IPS-18a (cell line): Measurements from ENCODE around the gene MEFV.
"Not testable (repeated sequence)": the region's sequence is repeated elsewhere in the genome, so short reads cannot be mapped to it uniquely, and the experiment has no call there.

ENCODE experiments used
- H3K27ac ChIP-seq: one replicate; pipeline ENCODE4 v1.5.1; 2013; ENCODE audit warnings: low read length
- H3K27me3 ChIP-seq: one replicate; pipeline ENCODE4 v1.6.1; 2013; ENCODE audit warnings: mild to moderate bottlenecking, low read length; ENCODE audit not compliant: control insufficient read depth, insufficient read depth
- H3K36me3 ChIP-seq: one replicate; pipeline ENCODE4 v1.6.1; 2013; ENCODE audit warnings: low read depth, low read length; ENCODE audit not compliant: control insufficient read depth
- H3K4me1 ChIP-seq: one replicate; pipeline ENCODE4 v1.6.1; 2013; ENCODE audit warnings: low read depth, low read length; ENCODE audit not compliant: control insufficient read depth
- H3K4me3 ChIP-seq: one replicate; pipeline ENCODE4 v1.5.1; 2013; ENCODE audit warnings: low read length
- H3K9ac ChIP-seq: one replicate; pipeline ENCODE4 v1.6.1; 2013; ENCODE audit warnings: mild to moderate bottlenecking, low read length, moderate library complexity
- H3K9me3 ChIP-seq: one replicate; pipeline ENCODE4 v1.6.1; 2013; ENCODE audit warnings: low read depth, low read length; ENCODE audit not compliant: control insufficient read depth

MEFV gene

GRCh38 chr16:3207086-3207953, 49.1 kb downstream of the MEFV start:
- no peaks in the 10 kb centered on the region for H3K4me1 ChIP-seq
- H3K27ac ChIP-seq, result no peak overlapping the region
- no peaks in the 10 kb centered on the region for H3K36me3 ChIP-seq
- H3K9ac ChIP-seq, result no peak overlapping the region
- H3K9me3 ChIP-seq, result peaks cover 19% of the 10 kb centered on the region
- H3K27me3 ChIP-seq, result no peaks in the 10 kb centered on the region
- H3K4me3 ChIP-seq, result no peak overlapping the region

DNA sequence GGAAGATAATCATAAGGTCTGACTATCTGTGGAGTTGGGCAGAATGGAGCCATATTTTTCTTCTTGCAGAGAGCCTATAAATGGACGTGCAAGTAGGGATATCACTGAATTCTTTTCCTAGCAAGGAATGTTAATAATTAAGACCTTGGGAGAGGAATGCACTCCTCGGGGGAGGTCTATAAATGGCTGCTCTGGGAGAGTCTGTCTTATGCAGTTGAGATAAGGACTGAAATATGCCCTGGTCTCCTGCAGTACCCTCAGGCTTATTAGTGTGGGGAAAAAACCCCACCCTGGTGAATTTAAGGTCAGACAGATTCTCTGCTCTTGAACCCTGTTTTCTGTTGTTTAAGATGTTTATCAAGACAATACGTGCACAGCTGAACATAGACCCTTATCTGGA, 50.5 kb downstream of the MEFV start:
- H3K36me3 ChIP-seq, H3K4me3 ChIP-seq, H3K9ac ChIP-seq, H3K27ac ChIP-seq, H3K4me1 ChIP-seq, H3K27me3 ChIP-seq: not testable (repeated sequence)
- H3K9me3 ChIP-seq, result peaks cover 12% of the 10 kb centered on the region

DNA sequence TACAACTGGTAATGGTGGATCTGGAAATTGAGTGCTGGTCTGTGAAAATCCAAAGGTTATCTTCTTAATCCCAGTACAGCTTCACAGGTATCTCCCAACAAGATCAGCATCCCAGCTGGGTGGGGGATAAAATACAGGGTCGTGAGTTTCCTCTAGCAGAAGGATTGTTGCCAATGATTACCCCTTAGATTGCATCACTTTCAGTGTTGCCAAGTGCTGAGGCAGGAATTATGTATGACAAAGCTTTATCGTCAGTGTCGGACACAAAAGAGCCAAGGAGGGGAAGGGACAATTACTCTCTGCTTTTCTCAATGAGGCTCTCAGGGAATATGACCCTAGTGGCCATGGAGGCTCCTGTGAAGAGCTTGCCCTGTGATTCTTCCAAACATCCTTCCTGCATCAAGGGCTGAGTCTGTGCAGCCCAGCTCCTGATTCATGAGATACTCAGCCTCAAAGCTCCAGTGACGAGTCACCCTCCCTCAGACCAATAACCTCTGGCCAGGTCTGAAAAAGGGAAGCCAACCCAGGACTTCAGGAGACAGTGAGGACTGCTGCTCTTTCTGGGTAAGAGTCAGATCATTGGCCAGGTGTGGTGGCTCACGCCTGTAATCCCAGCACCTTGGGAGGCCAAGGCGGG, 53.4 kb downstream of the MEFV start:
- H3K9me3 ChIP-seq, result peaks cover 7% of the 10 kb centered on the region
- no peak overlapping the region for H3K4me3 ChIP-seq
- no peak overlapping the region for H3K9ac ChIP-seq

DNA sequence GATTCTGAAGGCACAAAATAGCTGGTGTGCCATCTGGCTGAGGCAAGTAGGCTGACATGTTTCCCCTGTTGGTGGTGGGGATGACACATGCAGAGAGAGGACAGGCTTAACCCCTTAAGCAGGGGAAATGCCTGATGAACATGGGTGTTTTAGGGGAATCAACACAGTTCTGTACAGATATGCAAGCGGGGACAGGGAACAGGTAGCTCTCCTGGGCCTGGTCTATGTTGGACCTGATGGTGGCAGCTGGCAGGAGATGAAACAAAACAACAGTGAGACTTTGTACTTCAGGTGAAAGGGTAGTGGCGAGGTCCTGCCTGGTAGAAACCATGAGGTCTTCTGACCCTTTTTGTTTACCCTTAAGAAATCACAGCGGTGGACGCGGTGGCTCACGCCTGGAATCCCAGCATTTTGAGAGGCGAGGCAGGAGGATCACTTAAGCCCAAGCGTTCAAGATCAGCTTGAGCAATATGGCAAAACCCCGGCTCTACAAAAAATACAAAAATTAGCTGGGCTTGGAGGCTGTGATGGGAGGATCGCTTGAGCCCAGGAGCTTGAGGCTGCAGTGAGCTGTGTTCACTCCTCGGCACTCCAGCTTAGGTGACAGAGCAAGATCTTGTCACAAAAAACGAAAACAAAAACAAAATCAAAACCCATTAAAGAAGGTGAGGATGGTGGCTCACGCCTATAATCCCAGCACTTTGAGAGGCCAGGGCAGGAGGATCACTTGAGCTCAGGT, 57.9 kb downstream of the MEFV start:
- Histone ChIP-seq H3K9me3 (no peaks in the 10 kb centered on the region), H3K4me3 (no peak overlapping the region), H3K27me3 (no peaks in the 10 kb centered on the region), H3K4me1 (no peaks in the 10 kb centered on the region), H3K27ac (no peak overlapping the region), H3K36me3 (no peaks in the 10 kb centered on the region), H3K9ac (no peak overlapping the region)

More for the DNA sequence above, 53.4 kb downstream of the MEFV start:
- Histone ChIP-seq H3K4me1 (no peaks in the 10 kb centered on the region), H3K27ac (no peak overlapping the region), H3K27me3 (no peaks in the 10 kb centered on the region), H3K36me3 (no peaks in the 10 kb centered on the region)

- H3K4me1 ChIP-seq, H3K9ac ChIP-seq, H3K27ac ChIP-seq, H3K9me3 ChIP-seq, H3K36me3 ChIP-seq, H3K27me3 ChIP-seq, H3K4me3 ChIP-seq: not testable (repeated sequence)
Measured at GRCh38 chr16:3197694-3198333, 58.6 kb downstream of the MEFV start.

GRCh38 chr16:3195975-3196374, 60.5 kb downstream of the MEFV start:
- Histone ChIP-seq H3K9ac (no peak overlapping the region), H3K36me3 (no peaks in the 10 kb centered on the region), H3K27me3 (peaks cover 9% of the 10 kb centered on the region), H3K27ac (no peak overlapping the region), H3K4me1 (peaks cover 1% of the 10 kb centered on the region), H3K4me3 (no peak overlapping the region), H3K9me3 (no peaks in the 10 kb centered on the region)

DNA sequence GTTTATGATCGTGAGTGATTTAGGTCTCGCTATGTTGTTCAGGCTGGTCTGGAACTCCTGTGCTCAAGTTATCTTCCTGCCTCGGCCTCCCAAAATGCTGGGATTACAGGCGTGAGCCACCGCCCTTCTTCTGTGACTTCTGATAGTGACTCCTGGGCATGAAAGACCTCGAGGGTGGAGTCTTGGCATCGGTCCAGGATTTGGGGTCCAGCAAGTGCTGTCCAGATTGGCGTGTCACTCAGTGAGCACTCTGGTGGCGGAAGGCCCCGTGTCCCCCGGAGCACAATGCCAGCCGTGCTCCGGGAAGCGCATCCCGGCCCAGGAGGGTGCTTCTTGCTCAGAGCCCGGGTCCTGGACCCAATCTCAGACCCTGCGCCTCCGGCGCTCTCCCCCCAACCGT, 61.6 kb downstream of the MEFV start:
- H3K9ac ChIP-seq, result no peak overlapping the region
- H3K27me3 ChIP-seq, result peaks cover 21% of the 10 kb centered on the region

DNA sequence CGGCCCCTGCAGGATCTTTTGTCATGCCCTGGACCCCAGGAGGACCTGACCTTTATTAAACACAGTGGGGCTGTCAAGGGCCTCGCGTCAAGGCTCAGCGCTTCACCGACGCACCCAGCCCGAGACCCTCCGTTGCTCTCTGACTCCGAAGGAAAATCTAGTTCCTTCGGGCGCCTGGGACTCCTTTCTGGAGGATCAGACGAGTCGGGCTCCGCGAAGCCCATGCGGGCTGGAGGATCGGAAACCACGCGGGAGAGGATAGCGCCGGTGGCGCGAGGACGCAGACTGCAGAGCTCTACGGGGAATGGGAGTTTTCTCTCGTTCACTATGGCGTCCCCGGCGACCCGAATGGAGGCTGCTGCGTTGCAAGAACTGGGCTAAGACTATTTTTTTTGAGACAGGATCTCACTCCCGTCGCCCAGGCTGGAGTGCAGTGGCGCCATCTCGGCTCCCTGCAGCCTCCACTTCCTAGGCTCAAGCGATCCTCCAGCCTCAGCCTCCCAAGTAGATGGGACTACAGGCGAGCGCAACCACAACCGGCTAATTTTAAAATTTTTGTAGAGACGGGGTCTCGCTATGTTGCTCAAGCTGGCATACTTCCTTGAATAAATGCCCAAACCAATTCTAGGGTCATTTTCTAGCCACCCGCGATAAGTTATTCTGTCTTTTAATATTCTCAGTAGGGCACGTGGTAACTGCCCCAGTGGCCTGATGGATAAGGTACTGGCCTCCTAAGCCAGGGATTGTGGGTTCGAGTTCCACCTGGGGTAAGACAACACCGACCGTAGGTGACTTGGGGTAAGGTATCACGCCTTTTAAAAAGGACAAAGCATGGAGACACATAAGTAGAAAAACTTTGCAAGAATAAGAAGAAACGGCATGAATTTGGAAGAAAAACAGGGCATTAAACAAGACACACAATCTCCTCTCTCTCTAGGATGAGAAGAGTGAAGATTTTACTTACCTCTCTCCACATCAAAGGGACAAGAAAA, 62.9 kb downstream of the MEFV start:
- H3K36me3 ChIP-seq, result no peaks in the 10 kb centered on the region
- H3K27me3 ChIP-seq, result peaks cover 34% of the 10 kb centered on the region

More for the DNA sequence above, 61.6 kb downstream of the MEFV start:
- Histone ChIP-seq H3K4me3 (no peak overlapping the region), H3K9me3 (no peaks in the 10 kb centered on the region), H3K36me3 (no peaks in the 10 kb centered on the region), H3K4me1 (peaks cover 13% of the 10 kb centered on the region), H3K27ac (no peak overlapping the region)

DNA sequence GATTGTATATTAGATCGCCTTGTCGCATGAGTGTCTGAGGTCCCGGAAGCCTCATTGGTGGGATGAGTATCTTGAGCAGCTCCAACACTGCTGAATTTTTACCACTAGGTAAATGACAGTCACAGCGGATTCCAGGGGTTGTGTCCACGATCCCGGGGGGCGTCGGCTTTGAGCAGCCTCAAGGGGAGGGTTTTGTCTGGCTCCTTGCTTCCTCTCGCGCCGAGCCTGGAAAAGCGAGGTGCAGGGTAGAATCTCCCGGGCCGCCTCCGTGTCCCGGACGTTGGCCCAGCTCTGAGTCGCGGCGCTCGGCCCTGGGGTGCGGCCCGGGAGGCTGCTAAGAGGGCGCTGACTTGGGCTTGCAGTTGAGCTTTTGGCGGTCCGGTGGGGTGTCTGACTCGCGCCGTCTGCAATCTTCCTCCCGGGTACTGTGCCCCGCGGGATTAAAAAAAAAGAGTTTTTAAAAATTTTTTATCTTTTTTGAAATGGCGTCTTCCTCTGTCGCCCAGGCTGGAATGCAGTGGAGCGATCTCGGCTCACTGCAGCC, 63.9 kb downstream of the MEFV start:
- H3K9me3 ChIP-seq, result no peaks in the 10 kb centered on the region
- no peak overlapping the region for H3K9ac ChIP-seq
- no peak overlapping the region for H3K27ac ChIP-seq
- H3K27me3 ChIP-seq, result peaks cover 38% of the 10 kb centered on the region
- H3K36me3 ChIP-seq, result no peaks in the 10 kb centered on the region
- peaks cover 16% of the 10 kb centered on the region for H3K4me1 ChIP-seq
- no peak overlapping the region for H3K4me3 ChIP-seq

More for the DNA sequence above, 62.9 kb downstream of the MEFV start:
- no peaks in the 10 kb centered on the region for H3K9me3 ChIP-seq
- no peak overlapping the region for H3K4me3 ChIP-seq
- no peak overlapping the region for H3K27ac ChIP-seq
- H3K9ac ChIP-seq, result no peak overlapping the region
- peaks cover 16% of the 10 kb centered on the region for H3K4me1 ChIP-seq
